ENCODE measurements around the gene DCTN4.

DNA sequence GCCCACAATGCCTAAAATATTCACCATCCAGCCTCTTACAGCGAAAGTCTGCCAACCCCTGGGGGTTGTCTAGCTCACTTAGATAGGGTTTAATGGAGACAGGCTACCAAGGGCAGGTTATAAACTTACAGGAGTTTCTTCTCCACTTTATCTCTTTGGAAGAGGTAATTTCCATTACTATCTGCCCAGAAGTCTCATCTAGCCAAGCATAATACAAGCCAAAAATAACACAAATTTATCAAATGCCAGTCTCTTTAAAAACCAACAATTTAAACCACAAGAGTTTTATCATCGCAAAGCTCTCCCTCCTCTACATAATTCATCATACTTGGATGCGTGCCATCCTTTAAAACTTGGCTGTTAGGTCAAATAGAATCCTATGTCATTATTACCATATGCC, 64.2 kb downstream of the DCTN4 start:
- TF ChIP-seq RELA (CRISPR knock-in tag; IDR thresholded peaks at IDR 0.05; ENCODE audit: borderline replicate concordance) (no peak), NR2C2 (CRISPR knock-in tag; IDR thresholded peaks at IDR 0.05) (no peak), FOXJ3 (CRISPR knock-in tag; IDR thresholded peaks at IDR 0.05; ENCODE audit: borderline replicate concordance) (no peak), FOXK1 (CRISPR knock-in tag; IDR thresholded peaks at IDR 0.05) (no peak), KAT7 (CRISPR knock-in tag; IDR thresholded peaks at IDR 0.05; ENCODE audit: borderline replicate concordance) (no peak)
- TF ChIP-seq, protein P1, sequence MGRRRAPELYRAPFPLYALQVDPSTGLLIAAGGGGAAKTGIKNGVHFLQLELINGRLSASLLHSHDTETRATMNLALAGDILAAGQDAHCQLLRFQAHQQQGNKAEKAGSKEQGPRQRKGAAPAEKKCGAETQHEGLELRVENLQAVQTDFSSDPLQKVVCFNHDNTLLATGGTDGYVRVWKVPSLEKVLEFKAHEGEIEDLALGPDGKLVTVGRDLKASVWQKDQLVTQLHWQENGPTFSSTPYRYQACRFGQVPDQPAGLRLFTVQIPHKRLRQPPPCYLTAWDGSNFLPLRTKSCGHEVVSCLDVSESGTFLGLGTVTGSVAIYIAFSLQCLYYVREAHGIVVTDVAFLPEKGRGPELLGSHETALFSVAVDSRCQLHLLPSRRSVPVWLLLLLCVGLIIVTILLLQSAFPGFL (CRISPR knock-in tag; IDR thresholded peaks at IDR 0.05; ENCODE audit: borderline replicate concordance): no peak
- TF ChIP-seq, protein P2, sequence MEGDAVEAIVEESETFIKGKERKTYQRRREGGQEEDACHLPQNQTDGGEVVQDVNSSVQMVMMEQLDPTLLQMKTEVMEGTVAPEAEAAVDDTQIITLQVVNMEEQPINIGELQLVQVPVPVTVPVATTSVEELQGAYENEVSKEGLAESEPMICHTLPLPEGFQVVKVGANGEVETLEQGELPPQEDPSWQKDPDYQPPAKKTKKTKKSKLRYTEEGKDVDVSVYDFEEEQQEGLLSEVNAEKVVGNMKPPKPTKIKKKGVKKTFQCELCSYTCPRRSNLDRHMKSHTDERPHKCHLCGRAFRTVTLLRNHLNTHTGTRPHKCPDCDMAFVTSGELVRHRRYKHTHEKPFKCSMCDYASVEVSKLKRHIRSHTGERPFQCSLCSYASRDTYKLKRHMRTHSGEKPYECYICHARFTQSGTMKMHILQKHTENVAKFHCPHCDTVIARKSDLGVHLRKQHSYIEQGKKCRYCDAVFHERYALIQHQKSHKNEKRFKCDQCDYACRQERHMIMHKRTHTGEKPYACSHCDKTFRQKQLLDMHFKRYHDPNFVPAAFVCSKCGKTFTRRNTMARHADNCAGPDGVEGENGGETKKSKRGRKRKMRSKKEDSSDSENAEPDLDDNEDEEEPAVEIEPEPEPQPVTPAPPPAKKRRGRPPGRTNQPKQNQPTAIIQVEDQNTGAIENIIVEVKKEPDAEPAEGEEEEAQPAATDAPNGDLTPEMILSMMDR (IDR thresholded peaks at IDR 0.05): no peak
- TF ChIP-seq, protein P3, sequence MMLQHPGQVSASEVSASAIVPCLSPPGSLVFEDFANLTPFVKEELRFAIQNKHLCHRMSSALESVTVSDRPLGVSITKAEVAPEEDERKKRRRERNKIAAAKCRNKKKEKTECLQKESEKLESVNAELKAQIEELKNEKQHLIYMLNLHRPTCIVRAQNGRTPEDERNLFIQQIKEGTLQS (CRISPR knock-in tag; conservative IDR thresholded peaks at IDR 0.05): no peak

All from WTC11 (cell line).